Heart left ventricle (tissue), 13 donors: ENCODE results near the gene TECPR2.

ENCODE experiments used
- POLR2A ChIP-seq, 2 donors: fragments of 450-650 bp; IDR thresholded peaks; one replicate each; pipeline ENCODE4 v1.6.1; 2017; ENCODE audit warnings: antibody characterized with exemption in 2 of 2, mild to moderate bottlenecking in 2 of 2, moderate library complexity in 2 of 2
- TF ChIP-seq, protein P1 (sequence below), 12 donors: fragments of 200-600 bp; sonication (generic) in 4 of 12; IDR thresholded peaks; one replicate each; pipeline versions ENCODE4 v1.5.0 to v1.8.0; 2018 to 2022; ENCODE audit warnings: antibody characterized with exemption in 12 of 12, mild to moderate bottlenecking in 5 of 12
- donor health status: ischemic (EF 13 %, LVEDD 7.1; RV severe dilation, severe dysfunction).
- donor health status: DM: no; HTN: yes; CAD: no.
- donor health status: DM: no; HTN: no; CAD: no.
- donor health status: ischemic (EF 25% LVEDD 6.9; RV normal size, moderate dysfunction).
- donor health status: ischemic (EF 25% LVEDD 5.7; RV mildly dilated, moderate dysfunction).
- donor health status: ischemic (EF 35%, LVEDD 5.7; RV mildly dilated, moderate dysfunction).
- donor health status: nonischemic (EF 11% LVEDD 7.7; RV severe dilation, severe dysfunction).
- donor health status: DM: yes; HTN: yes; CAD: no.
- donor health status: PGD.
- donor health status: ischemic (EF 29% LVEDD 5.4; RV normal size, mild dysfunction).
- donor health status: nonischemic (EF 23%, LVEDD 6.1; RV moderate dilation, normal function).

DNA sequence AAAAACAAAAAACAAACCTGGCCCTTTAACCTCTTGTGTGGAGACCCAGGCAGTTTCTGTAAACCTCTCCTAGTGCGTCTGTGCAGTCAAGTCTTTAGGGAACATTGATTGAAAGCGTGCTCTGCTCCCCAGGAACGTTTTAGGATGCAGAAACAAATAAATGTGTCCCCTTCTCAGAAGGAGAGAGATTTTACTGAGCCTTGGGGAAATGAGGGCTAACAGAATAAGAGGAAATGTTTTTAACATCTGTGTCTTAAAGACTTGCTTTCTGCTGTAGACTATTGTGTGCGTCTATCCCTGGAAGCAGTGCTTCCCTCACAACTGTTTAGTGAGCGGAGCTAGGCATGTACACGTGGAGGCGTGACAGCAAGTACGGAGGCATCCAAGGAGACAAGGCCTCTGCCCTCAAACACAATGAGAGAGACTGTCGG, 54.3 kb downstream of the TECPR2 start:
- TF ChIP-seq, protein P1, sequence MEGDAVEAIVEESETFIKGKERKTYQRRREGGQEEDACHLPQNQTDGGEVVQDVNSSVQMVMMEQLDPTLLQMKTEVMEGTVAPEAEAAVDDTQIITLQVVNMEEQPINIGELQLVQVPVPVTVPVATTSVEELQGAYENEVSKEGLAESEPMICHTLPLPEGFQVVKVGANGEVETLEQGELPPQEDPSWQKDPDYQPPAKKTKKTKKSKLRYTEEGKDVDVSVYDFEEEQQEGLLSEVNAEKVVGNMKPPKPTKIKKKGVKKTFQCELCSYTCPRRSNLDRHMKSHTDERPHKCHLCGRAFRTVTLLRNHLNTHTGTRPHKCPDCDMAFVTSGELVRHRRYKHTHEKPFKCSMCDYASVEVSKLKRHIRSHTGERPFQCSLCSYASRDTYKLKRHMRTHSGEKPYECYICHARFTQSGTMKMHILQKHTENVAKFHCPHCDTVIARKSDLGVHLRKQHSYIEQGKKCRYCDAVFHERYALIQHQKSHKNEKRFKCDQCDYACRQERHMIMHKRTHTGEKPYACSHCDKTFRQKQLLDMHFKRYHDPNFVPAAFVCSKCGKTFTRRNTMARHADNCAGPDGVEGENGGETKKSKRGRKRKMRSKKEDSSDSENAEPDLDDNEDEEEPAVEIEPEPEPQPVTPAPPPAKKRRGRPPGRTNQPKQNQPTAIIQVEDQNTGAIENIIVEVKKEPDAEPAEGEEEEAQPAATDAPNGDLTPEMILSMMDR (IDR thresholded peaks at IDR 0.05) = no peak
- no peak for TF ChIP-seq POLR2A (IDR thresholded peaks at IDR 0.05)
